Fibroblast of lung (primary cell): ENCODE results near the gene EYS. TPM values are rescaled to one million over a fixed set of nuclear protein-coding genes. Genes with fewer than 3 reads are reported as not detected.

ENCODE experiments used
- DNase-seq, 2 donors: peaks; one replicate each; pipeline versions ENCODE4 v3.0.0 to v3.0.0-alpha.2; 2010; ENCODE audit warnings: low read depth in 2 of 2
- H2AFZ ChIP-seq: 2 replicates; pipeline ENCODE4 v1.5.1; 2012; ENCODE audit warnings: low read length, control low read depth, inconsistent platforms
- H3K27ac ChIP-seq: 2 replicates; pipeline ENCODE4 v1.5.1; 2011; ENCODE audit warnings: low read length, control low read depth; ENCODE audit not compliant: insufficient read depth
- H3K27me3 ChIP-seq: 2 replicates; pipeline ENCODE4 v1.5.1; 2011; ENCODE audit warnings: mild to moderate bottlenecking, low read length; ENCODE audit not compliant: control insufficient read depth, insufficient read depth
- H3K36me3 ChIP-seq: 2 replicates; pipeline ENCODE4 v1.5.1; 2011; ENCODE audit warnings: low read length; ENCODE audit not compliant: control insufficient read depth, insufficient read depth
- H3K4me1 ChIP-seq: 2 replicates; pipeline ENCODE4 v1.5.1; 2011; ENCODE audit warnings: low read length; ENCODE audit not compliant: control insufficient read depth, insufficient read depth; ENCODE audit errors: extremely low read depth
- H3K4me2 ChIP-seq: 2 replicates; pipeline ENCODE4 v1.5.1; 2011; ENCODE audit warnings: low read length, control low read depth; ENCODE audit not compliant: insufficient read depth; ENCODE audit errors: extremely low read depth
- H3K4me3 ChIP-seq, 4 experiments: fragments of 200-600 bp in 1 of 4; sonication (generic) in 1 of 4; replicated peaks in 1 of 4; 2 replicates each; pipeline ENCODE4 v1.5.1; 2011 to 2016; ENCODE audit warnings: low read length in 4 of 4, low read depth in 3 of 4, mild to moderate bottlenecking in 3 of 4, control low read depth in 2 of 4, inconsistent platforms in 1 of 4, mixed read lengths in 1 of 4; ENCODE audit not compliant: insufficient read depth in 1 of 4; ENCODE audit errors: control extremely low read depth in 1 of 4
- H3K79me2 ChIP-seq: 2 replicates; pipeline ENCODE4 v1.5.1; 2012; ENCODE audit warnings: mild to moderate bottlenecking, low read length, inconsistent platforms; ENCODE audit not compliant: control insufficient read depth, insufficient read depth
- H3K9ac ChIP-seq: 2 replicates; pipeline ENCODE4 v1.5.1; 2011; ENCODE audit warnings: mild to moderate bottlenecking, low read length, control low read depth; ENCODE audit not compliant: insufficient read depth
- H3K9me3 ChIP-seq: 2 replicates; pipeline ENCODE4 v1.5.1; 2012; ENCODE audit warnings: low read depth, low read length; ENCODE audit not compliant: control insufficient read depth, insufficient read depth
- H4K20me1 ChIP-seq: 2 replicates; pipeline ENCODE4 v1.5.1; 2011; ENCODE audit warnings: low read length; ENCODE audit not compliant: control insufficient read depth, insufficient read depth; ENCODE audit errors: extremely low read depth
- EZH2 ChIP-seq: IDR thresholded peaks from 2 replicates; pipeline ENCODE4 v1.5.1; 2012; ENCODE audit warnings: low read length, control low read depth, mild to moderate bottlenecking; ENCODE audit errors: missing control alignments
- polyA plus RNA-seq, 2 donors: library from polyadenylated mRNA; depleted of rRNA in 1 of 2; stranded (reverse) in 1 of 2; unstranded in 1 of 2; fragments of >200 nt; gene quantifications; 2 replicates each; pipeline ENCODE4 v1.2.1, GENCODE V29; 2011 to 2012; ENCODE audit warnings: missing spikeins in 1 of 2
- total RNA-seq: library from RNA; depleted of rRNA; stranded (reverse); fragments of >200 nt; gene quantifications from 2 replicates; pipeline ENCODE4 v1.2.1, GENCODE V29; 2014
- TF ChIP-seq, protein P1 (sequence below), 2 donors: IDR thresholded peaks in 1 of 2; conservative IDR thresholded peaks in 1 of 2; 1 replicate in 1 of 2; 2 replicates in 1 of 2; pipeline ENCODE4 v1.5.1; 2011 to 2012; ENCODE audit warnings: low read length in 2 of 2, control low read depth in 1 of 2, inconsistent platforms in 1 of 2, low read depth in 1 of 2, mild to moderate bottlenecking in 1 of 2

The EYS gene
- total and polyA plus RNA-seq, 2 donors (not counting 1 experiment from before 2014, with no cell fraction given) = under 0.01 TPM; not detected in 1

DNA sequence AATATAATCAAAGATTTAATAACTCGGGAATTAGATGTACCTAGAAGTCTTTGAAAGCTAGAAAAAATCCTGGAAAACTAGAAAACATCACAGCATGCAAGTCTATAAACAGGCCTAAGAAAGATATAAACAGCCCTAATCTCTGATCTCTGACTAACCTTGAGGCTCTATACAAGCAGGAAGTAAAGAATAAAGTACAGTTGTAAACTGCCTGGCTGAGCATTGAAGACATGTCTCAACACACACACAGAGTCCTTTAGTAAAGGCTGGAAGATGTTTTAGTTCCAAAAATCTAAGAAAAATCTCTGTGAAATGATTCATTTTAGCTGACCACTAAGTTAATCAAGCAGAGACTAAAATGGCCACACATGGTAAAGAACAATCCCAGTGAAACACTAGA, 774.5 kb downstream of the EYS start:
- no peak for DNase-seq
- no peaks in the 10 kb centered on the region for H3K4me1 ChIP-seq
- H3K4me3 ChIP-seq = no peak overlapping the region
- no peaks in the 10 kb centered on the region for H4K20me1 ChIP-seq
- H3K27me3 ChIP-seq = no peaks in the 10 kb centered on the region
- H3K79me2 ChIP-seq = no peaks in the 10 kb centered on the region
- no peak overlapping the region for H3K4me2 ChIP-seq
- no peak overlapping the region for H3K27ac ChIP-seq
- no peaks in the 10 kb centered on the region for H3K36me3 ChIP-seq
- no peak overlapping the region for H2AFZ ChIP-seq
- no peaks in the 10 kb centered on the region for H3K9me3 ChIP-seq
- no peak overlapping the region for H3K9ac ChIP-seq
- TF ChIP-seq, protein P1, sequence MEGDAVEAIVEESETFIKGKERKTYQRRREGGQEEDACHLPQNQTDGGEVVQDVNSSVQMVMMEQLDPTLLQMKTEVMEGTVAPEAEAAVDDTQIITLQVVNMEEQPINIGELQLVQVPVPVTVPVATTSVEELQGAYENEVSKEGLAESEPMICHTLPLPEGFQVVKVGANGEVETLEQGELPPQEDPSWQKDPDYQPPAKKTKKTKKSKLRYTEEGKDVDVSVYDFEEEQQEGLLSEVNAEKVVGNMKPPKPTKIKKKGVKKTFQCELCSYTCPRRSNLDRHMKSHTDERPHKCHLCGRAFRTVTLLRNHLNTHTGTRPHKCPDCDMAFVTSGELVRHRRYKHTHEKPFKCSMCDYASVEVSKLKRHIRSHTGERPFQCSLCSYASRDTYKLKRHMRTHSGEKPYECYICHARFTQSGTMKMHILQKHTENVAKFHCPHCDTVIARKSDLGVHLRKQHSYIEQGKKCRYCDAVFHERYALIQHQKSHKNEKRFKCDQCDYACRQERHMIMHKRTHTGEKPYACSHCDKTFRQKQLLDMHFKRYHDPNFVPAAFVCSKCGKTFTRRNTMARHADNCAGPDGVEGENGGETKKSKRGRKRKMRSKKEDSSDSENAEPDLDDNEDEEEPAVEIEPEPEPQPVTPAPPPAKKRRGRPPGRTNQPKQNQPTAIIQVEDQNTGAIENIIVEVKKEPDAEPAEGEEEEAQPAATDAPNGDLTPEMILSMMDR (conservative IDR thresholded peaks at IDR 0.05 in 1 of 2, IDR thresholded peaks at IDR 0.05 in 1 of 2; ENCODE audit: low read depth in 1 of 2, low read length in 2 of 2) = no peak
- TF ChIP-seq EZH2 = no peak

DNA sequence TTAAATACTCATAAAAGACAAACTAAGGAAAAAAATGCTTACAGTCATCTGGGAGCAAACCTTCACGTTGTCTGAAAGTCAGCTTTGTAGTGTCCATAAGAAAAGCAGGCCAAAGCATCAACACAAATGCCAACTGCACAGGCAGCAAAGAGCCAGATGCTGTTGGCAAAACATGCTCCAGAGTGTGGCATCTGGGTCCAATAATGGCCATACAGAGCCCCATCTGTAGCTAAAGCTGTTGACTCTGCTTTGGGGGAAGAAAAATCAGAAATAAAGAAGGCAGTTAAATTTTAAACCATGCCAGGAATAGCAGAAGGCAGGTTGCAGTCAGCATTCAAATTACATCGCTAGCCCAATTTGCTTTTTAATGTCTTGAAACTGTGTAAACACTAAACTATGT, 776.3 kb downstream of the EYS start:
- Histone ChIP-seq H3K79me2 (no peaks in the 10 kb centered on the region), H3K27ac (no peak overlapping the region), H3K4me1 (no peaks in the 10 kb centered on the region), H2AFZ (no peak overlapping the region), H3K27me3 (no peaks in the 10 kb centered on the region), H4K20me1 (no peaks in the 10 kb centered on the region), H3K4me3 (no peak overlapping the region), H3K36me3 (no peaks in the 10 kb centered on the region), H3K9me3 (no peaks in the 10 kb centered on the region), H3K9ac (no peak overlapping the region), H3K4me2 (no peak overlapping the region)
- no peak for DNase-seq
- TF ChIP-seq, protein P1 (conservative IDR thresholded peaks at IDR 0.05 in 1 of 2, IDR thresholded peaks at IDR 0.05 in 1 of 2; ENCODE audit: low read depth in 1 of 2, low read length in 2 of 2) = no peak
- TF ChIP-seq EZH2 = no peak

DNA sequence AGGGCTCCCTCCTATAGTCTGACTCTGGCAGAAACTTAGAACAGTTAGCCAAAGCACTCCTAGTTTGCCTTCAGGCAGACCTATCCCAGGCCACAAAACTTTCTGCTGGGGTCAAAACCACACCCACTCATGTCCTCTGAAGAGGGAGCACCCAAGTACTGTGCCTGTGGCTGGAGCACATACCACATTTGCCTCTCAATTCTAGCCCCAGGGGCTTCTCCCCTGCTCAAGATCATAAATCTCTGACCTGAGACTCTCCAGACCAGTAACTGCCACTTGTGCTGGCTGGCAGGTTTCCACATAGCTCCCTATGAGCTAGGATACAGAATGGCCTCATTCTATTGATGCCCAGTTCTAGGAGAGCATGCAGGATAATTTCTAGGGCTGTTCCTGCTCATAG, 781.0 kb downstream of the EYS start:
- Histone ChIP-seq H3K4me1 (no peaks in the 10 kb centered on the region), H3K79me2 (no peaks in the 10 kb centered on the region), H2AFZ (no peak overlapping the region), H3K27me3 (no peaks in the 10 kb centered on the region), H3K36me3 (no peaks in the 10 kb centered on the region), H3K27ac (no peak overlapping the region), H3K9ac (no peak overlapping the region), H3K9me3 (no peaks in the 10 kb centered on the region), H4K20me1 (no peaks in the 10 kb centered on the region), H3K4me3 (no peak overlapping the region), H3K4me2 (no peak overlapping the region)
- TF ChIP-seq, protein P1 (conservative IDR thresholded peaks at IDR 0.05 in 1 of 2, IDR thresholded peaks at IDR 0.05 in 1 of 2; ENCODE audit: low read depth in 1 of 2, low read length in 2 of 2) = no peak
- TF ChIP-seq EZH2 = no peak
- no peak for DNase-seq
